ENCODE results near the gene CAB39L. TPM values are rescaled to one million over a fixed set of nuclear protein-coding genes. Genes with fewer than 3 reads are reported as not detected.

CAB39L gene
- total and polyA plus RNA-seq, 2 donors (not counting 3 experiments of a cell fraction or from before 2014, with no cell fraction given), result 3.1 to 7.2 TPM

DNA sequence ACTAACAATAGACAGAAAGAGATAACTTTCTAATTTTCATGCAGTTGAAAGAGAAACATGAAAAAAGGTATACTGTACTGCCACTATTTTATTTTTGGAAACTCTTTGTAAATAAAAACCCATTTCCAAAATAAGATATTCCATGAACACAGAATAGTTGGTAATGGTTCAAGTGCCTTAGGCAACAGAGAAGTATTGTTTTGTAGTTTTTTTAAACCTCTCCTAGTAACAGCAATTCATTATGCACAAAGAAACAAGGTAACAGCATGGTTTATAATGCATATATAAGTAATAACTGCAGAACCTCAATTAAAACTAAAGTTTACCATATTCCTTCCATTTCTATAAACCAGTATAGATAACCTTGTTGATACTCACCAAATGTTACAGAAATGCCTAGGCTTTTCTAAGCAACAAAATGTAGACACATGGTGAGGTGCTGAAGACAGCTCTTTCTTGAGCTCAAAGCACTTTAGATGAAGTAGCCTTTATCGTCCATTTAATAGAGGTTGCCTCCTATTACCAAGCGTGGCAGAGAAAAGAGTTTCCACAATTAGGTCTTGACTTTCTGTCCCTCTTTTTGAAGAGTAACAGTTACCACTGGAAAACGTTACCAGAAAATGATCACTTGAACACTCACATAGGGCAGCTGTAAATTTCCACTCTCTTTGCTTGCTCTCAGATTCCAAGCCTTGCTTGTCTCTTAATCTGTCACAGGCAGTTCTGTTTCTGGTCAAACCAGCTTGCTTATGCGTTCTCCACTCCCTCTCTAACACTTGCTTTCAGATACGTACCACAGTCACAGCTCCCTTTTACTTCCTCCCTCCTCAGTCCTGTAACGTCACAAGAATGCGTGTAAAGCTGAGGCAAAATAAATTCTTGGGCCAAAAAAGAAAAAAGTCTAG is 42.9 kb downstream of the CAB39L start:
- Histone ChIP-seq H3K4me2 (ENCODE audit: insufficient read depth, low read length) (no peak overlapping the region), H3K27ac (ENCODE audit: insufficient read depth, low read depth, low read length) (no peak overlapping the region), H3K36me3 (ENCODE audit: control insufficient read depth in 2 of 2, extremely low read depth in 1 of 2, insufficient read depth in 2 of 2, low read length in 2 of 2) (no peaks in the 10 kb centered on the region), H3K9me3 (replicated peaks; ENCODE audit: control insufficient read depth, insufficient read depth, low read length) (no peaks in the 10 kb centered on the region), H3K9me1 (replicated peaks; ENCODE audit: control insufficient read depth, extremely low read depth, insufficient read depth, low read length) (no peaks in the 10 kb centered on the region), H3K27me3 (ENCODE audit: control insufficient read depth in 2 of 2, insufficient read depth in 2 of 2, low read length in 2 of 2) (no peaks in the 10 kb centered on the region), H2AFZ (ENCODE audit: low read depth, low read length) (peak overlapping the region; percentile 16), H3K4me3 (replicated peaks in 1 of 3; ENCODE audit: insufficient read depth in 1 of 3, low read depth in 1 of 3, low read length in 3 of 3) (no peak overlapping the region), H3K4me1 (ENCODE audit: control insufficient read depth, extremely low read depth, insufficient read depth, low read length) (no peaks in the 10 kb centered on the region), H4K20me1 (replicated peaks; ENCODE audit: control insufficient read depth, extremely low read depth, insufficient read depth, low read length) (no peaks in the 10 kb centered on the region), H3K9ac (replicated peaks; ENCODE audit: extremely low read depth, insufficient read depth, low read length) (no peak overlapping the region), H3K79me2 (ENCODE audit: control insufficient read depth, insufficient read depth, low read length) (no peaks in the 10 kb centered on the region)
- ChIA-PET CTCF (interaction anchor here (1.2 kb wide), 1 partner anchor 26 kb away, joined by 3 read pairs; no protein-coding TSS in a partner anchor), POLR2A (no interaction called here)
- intact Hi-C loops (cut with micrococcal nuclease) (no loop called here), dilution Hi-C loops (cut with MboI; ENCODE audit: extremely low pct_ligation_motif_present, low sequenced_read_pairs) (no loop called here)
- FAIRE-seq, result peak; percentile 57
- BruUV-seq (replicated peaks), result no TSS peak
- DNase-seq (ENCODE audit: low read depth, low spot score), result no peak
- TF ChIP-seq MYC (IDR thresholded peaks at IDR 0.05; ENCODE audit: low read depth, low read length), result no peak
- no peak for TF ChIP-seq POLR2AphosphoS5 (IDR thresholded peaks at IDR 0.05; ENCODE audit: insufficient read depth, low read depth, low read length)
- no peak for TF ChIP-seq JUN (IDR thresholded peaks at IDR 0.05; ENCODE audit: borderline replicate concordance, insufficient read depth, insufficient read length, low read depth)
- no peak for TF ChIP-seq EZH2 (IDR thresholded peaks at IDR 0.05; ENCODE audit: borderline replicate concordance, low read depth, low read length, severe bottlenecking)
- TF ChIP-seq, protein P1, sequence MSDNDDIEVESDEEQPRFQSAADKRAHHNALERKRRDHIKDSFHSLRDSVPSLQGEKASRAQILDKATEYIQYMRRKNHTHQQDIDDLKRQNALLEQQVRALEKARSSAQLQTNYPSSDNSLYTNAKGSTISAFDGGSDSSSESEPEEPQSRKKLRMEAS (IDR thresholded peaks at IDR 0.05; ENCODE audit: insufficient read depth, insufficient read length), result no peak
- TF ChIP-seq, protein P2, sequence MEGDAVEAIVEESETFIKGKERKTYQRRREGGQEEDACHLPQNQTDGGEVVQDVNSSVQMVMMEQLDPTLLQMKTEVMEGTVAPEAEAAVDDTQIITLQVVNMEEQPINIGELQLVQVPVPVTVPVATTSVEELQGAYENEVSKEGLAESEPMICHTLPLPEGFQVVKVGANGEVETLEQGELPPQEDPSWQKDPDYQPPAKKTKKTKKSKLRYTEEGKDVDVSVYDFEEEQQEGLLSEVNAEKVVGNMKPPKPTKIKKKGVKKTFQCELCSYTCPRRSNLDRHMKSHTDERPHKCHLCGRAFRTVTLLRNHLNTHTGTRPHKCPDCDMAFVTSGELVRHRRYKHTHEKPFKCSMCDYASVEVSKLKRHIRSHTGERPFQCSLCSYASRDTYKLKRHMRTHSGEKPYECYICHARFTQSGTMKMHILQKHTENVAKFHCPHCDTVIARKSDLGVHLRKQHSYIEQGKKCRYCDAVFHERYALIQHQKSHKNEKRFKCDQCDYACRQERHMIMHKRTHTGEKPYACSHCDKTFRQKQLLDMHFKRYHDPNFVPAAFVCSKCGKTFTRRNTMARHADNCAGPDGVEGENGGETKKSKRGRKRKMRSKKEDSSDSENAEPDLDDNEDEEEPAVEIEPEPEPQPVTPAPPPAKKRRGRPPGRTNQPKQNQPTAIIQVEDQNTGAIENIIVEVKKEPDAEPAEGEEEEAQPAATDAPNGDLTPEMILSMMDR (IDR thresholded peaks at IDR 0.05; ENCODE audit: extremely low read depth in 1 of 2, insufficient read depth in 1 of 2, low read depth in 1 of 2, low read length in 2 of 2), result no peak
- no peak for TF ChIP-seq FOS (IDR thresholded peaks at IDR 0.05; ENCODE audit: borderline replicate concordance, insufficient read depth, low read length)
- TF ChIP-seq GATA2 (IDR thresholded peaks at IDR 0.05; ENCODE audit: insufficient read depth, insufficient read length, low read depth, low read length), result no peak
- TF ChIP-seq POLR2A (IDR thresholded peaks at IDR 0.05; ENCODE audit: low read depth, low read length), result no peak

Data from endothelial cell of umbilical vein (primary cell).